Epithelial cell of proximal tubule (primary cell): ENCODE measurements around the gene PPP1R14B. TPM values are rescaled to one million over a fixed set of nuclear protein-coding genes. Genes with fewer than 3 reads are reported as not detected.

Experiments
- DNase-seq: peaks from one replicate; pipeline ENCODE4 v3.0.0-alpha.2; 2011; ENCODE audit warnings: low read depth
- H3K4me3 ChIP-seq: 2 replicates; pipeline ENCODE4 v1.5.1; 2011; ENCODE audit warnings: low read depth, mild to moderate bottlenecking, low read length
- CTCF ChIP-seq: conservative IDR thresholded peaks from 2 replicates; pipeline ENCODE4 v1.5.1; 2012; ENCODE audit warnings: low read depth, mild to moderate bottlenecking, low read length
- total RNA-seq: library from RNA; depleted of rRNA; stranded (reverse); fragments of >200 nt; gene quantifications from 2 replicates; pipeline ENCODE4 v1.2.3, GENCODE V29; 2015

Gene PPP1R14B
- total RNA-seq, 1 donor from 2014 or later, result 674 TPM

DNA sequence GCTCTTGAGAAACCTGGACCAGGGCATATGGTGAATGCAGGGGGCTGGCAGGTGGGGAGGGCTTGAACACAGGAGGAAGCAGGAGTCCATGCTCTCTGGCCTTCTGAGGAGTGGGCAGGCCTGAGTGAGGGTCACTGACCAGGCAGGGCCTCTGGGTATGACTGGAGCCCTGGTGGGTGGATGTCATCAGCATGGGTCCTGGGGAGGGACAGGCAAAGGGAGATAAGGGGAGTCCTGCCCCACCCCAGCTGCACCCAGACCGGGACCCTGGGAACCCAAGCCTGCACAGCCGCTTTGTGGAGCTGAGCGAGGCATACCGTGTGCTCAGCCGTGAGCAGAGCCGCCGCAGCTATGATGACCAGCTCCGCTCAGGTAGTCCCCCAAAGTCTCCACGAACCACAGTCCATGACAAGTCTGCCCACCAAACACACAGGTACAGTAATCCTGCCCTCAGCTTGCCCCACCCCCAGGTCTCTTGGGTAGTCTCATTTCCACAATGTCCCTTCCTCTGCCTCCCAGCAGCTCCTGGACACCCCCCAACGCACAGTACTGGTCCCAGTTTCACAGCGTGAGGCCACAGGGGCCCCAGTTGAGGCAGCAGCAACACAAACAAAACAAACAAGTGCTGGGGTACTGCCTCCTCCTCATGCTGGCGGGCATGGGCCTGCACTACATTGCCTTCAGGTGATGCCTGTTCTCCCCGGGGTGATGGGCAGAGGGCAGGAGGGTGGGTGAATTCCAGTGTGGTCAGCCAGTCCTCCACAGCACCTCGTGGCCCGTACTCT is 14.4 kb downstream of the PPP1R14B start:
- DNase-seq, result no peak
- no peak overlapping the region for H3K4me3 ChIP-seq
- TF ChIP-seq CTCF, result no peak

DNA sequence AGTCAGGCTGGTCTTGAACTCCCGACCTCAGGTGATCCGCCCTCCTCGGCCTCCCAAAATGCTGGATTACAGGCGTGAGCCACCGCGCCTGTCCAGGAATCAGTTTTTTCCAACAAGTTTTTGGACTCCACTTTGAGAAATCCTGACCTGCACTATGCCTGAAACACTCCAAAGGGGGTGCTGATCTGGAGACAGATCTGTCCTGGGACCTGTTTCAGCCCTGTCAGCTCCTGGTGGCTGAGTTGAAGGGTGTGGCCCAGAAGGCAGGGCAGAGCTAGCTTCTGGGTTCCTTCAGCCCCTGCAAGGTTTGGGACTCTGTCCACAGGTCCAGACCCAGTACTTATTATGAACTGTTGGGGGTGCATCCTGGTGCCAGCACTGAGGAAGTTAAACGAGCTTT is 15.2 kb downstream of the PPP1R14B start:
- H3K4me3 ChIP-seq, result peak overlapping the region; percentile 2
- no peak for DNase-seq
- TF ChIP-seq CTCF, result no peak

DNA sequence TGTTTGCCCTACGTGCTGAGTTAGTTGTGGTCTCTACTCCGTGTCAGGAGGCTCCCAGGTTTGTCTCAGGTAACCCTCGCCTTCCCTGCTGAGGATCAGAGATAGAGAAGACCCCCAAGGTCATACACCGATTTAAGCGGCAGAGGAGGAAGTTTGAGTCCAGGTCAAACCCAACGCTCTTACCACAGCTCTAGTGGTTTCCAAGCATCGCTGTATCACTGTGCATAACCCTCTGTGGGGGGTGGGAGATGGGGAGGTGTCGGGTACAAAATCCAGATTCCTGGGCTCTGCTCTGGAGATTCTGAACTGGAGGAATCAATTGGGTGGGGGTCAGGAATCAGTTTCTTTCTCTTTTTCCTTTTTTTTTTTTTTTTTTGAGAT is 15.8 kb downstream of the PPP1R14B start:
- TF ChIP-seq CTCF, result no peak
- no peak for DNase-seq
- peak overlapping the region; percentile 85 for H3K4me3 ChIP-seq

GRCh38 chr11:64230171-64230984 is 16.4 kb downstream of the PPP1R14B start, which contains the start of gene DNAJC4:
Gene DNAJC4 (plus strand): TSS chr11:64230548. CDS start chr11:64230855, 307 bp downstream.
- peak within 1 kb of the TSS; percentile 85 for H3K4me3 ChIP-seq
- TF ChIP-seq CTCF, result no peak
- no peak for DNase-seq

DNA sequence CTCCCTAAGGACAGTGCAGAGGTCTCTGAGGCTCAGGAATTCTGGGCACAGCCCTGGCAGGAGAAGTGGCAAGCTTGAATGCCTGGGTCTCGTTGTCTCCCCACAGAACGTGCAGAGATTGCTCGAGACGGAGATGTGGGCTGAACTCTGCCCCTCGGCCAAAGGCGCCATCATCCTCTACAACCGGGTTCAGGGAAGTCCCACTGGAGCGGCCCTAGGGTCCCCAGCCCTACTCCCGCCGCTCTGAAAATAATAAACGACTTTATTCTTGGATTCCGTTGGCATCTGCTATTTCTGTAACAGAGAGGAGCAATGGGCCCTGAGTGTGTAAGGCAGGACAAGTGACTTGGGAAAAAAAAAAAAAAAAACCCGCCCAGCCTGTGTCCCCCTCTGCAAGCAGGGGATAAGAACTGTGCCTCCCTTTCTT is 17.0 kb downstream of the PPP1R14B start:
- no peak for TF ChIP-seq CTCF
- no peak for DNase-seq
- peak overlapping the region; percentile 85 for H3K4me3 ChIP-seq

DNA sequence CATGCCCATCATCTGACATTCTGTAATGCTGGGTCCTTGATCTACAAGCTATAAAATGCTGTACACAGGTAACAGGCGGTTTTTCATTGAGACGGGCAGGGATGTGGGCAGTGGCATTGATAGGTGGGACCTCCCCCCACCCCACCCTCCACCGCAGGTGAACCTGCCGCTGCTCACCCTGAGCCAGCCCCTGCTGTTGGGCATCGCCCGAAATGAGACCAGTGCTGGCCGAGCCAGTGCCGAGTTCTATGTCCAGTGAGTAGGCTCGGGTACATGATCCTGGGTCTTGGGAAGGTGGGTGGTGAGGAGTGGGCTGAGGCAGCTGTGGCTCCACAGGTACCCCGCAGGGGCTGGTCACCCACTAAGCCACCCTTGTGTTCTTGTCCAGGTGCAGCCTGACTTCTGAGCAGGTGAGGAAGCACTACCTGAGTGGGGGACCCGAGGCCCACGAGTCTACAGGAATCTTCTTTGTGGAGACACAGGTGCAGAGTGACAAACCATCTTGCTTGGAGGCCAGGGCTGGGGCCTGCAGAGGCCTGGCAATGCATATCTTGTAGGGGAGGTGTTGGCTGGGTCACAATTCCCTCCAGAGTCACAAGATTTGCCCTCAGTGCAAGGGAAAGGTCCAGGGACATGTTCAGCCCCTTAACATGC is 17.5 kb downstream of the PPP1R14B start:
- H3K4me3 ChIP-seq, result no peak overlapping the region
- no peak for TF ChIP-seq CTCF
- no peak for DNase-seq
